ENCODE results near the gene C10orf67. TPM values are rescaled to one million over a fixed set of nuclear protein-coding genes. Genes with fewer than 3 reads are reported as not detected.

The C10orf67 gene
- total and polyA plus RNA-seq, 9 of the 15 experiments (the other 6 are each of a cell fraction or from before 2014, with no cell fraction given) = not detected

DNA sequence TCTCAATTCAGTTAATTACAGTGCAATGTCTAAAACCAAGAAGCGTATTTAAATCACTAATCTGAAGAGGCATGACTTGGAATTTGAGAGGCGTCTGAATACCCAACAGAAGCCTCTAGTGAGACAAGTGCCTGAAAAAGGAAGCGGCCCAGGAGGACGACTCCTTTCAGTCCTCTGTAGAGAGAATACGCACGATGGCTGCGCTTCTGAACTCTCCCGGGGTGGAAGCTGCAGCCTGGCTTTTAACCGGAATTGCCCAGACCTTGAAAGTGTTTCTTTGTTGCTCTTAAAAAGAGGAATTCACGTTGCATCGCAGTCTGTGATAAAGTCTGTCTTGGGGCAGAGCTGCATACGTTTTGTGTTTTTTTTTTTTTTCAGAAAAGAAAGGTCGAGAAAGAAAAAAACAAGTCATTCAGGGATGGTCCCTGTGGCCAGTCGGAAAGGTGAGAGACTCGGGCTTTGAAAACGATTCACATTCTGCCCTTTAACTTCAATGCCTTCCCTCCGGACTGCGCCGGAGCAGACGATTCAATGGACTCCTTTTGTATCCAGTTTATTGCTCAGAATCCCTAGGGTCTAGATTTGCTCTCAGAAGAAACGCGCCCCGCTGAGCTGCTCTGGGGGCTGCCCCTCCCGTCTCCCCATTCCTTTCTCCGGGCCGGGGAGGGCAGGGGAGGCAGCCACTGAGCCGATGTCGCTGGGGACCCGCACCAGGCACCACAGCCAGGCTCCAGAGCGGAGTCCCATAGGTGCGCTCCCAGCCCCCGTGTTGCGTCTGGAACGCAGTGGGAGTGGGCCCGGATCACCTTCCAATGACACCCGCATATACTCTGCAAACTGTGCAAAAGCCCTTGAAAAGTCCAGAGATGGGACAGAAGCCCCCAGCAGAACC is 153.5 kb downstream of the C10orf67 start (continued):
- TF ChIP-seq ZBTB40 (IDR thresholded peaks at IDR 0.05) (no peak), ZBTB40 (CRISPR knock-in tag; IDR thresholded peaks at IDR 0.05) (no peak), ZHX1 (conservative IDR thresholded peaks at IDR 0.05; ENCODE audit: low read length) (no peak), NCOA1 (IDR thresholded peaks at IDR 0.05; ENCODE audit: low read depth) (no peak)

Data from K562 (cell line).